ENCODE measurements around the gene CD81.

- no peak for TF ChIP-seq POLR2A (conservative IDR thresholded peaks at IDR 0.05)
- TF ChIP-seq, protein P1, sequence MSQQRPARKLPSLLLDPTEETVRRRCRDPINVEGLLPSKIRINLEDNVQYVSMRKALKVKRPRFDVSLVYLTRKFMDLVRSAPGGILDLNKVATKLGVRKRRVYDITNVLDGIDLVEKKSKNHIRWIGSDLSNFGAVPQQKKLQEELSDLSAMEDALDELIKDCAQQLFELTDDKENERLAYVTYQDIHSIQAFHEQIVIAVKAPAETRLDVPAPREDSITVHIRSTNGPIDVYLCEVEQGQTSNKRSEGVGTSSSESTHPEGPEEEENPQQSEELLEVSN (IDR thresholded peaks at IDR 0.05; ENCODE audit: borderline replicate concordance in 1 of 2, extremely low read depth in 1 of 2, insufficient read depth in 1 of 2, insufficient read length in 1 of 2, low read depth in 1 of 2, low read length in 1 of 2, poor library complexity in 1 of 2, severe bottlenecking in 1 of 2) = no peak
- no peak for TF ChIP-seq ZNF217 (CRISPR knock-in tag; IDR thresholded peaks at IDR 0.05)
- TF ChIP-seq NKRF (IDR thresholded peaks at IDR 0.05; ENCODE audit: borderline replicate concordance) = no peak
- no peak for TF ChIP-seq KAT8 (IDR thresholded peaks at IDR 0.05; ENCODE audit: low read depth)
Observed at GRCh38 chr11:2360081-2360642, 16.9 kb upstream of the CD81 start.
